ENCODE results near the gene CAPN1. TPM values are rescaled to one million over a fixed set of nuclear protein-coding genes. Genes with fewer than 3 reads are reported as not detected.

The CAPN1 gene
- total and polyA plus RNA-seq, 2 of the 13 experiments (the other 11 are each of a cell fraction or from before 2014, with no cell fraction given), result 57.3 to 82.6 TPM

DNA sequence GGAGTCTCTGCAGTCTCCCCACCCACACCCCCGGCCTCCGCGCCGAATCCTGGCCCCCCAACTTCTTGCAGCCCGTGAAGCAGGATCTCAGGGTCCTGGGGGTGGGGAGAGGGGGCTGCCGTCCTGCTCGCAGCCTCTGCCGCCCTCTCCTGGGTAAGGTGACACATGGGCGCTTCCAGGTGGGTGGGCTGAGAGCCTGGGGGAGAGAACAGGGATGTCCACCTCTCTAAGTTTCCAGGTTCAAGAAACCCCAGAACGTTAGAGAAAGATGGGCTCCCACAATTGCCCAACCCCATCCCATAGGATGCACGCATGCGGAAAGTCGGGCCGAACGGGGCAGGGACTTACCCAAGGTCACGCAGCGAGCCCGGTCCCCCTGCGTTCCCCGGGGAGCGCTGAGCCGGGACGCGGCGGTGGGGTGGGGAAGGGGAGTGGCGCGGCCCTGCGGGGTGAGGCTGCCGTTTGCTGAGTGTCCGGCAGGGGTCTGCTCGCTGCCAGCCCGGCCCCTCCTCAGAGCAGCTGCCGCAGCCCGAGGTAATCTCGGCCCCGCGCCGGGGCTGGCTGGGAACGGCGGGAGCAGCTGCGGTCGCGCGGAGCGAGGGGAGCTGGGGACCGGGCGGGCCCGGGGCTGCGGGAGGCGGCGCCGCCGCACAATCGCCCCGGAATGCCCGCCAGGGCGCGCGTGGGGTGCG is 705 bp upstream of the CAPN1 start (continued):
- TF ChIP-seq, protein P1, sequence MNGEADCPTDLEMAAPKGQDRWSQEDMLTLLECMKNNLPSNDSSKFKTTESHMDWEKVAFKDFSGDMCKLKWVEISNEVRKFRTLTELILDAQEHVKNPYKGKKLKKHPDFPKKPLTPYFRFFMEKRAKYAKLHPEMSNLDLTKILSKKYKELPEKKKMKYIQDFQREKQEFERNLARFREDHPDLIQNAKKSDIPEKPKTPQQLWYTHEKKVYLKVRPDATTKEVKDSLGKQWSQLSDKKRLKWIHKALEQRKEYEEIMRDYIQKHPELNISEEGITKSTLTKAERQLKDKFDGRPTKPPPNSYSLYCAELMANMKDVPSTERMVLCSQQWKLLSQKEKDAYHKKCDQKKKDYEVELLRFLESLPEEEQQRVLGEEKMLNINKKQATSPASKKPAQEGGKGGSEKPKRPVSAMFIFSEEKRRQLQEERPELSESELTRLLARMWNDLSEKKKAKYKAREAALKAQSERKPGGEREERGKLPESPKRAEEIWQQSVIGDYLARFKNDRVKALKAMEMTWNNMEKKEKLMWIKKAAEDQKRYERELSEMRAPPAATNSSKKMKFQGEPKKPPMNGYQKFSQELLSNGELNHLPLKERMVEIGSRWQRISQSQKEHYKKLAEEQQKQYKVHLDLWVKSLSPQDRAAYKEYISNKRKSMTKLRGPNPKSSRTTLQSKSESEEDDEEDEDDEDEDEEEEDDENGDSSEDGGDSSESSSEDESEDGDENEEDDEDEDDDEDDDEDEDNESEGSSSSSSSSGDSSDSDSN (CRISPR knock-in tag; IDR thresholded peaks at IDR 0.05), result peak; percentile 93
- TF ChIP-seq FOXC1 (CRISPR knock-in tag; IDR thresholded peaks at IDR 0.05; ENCODE audit: borderline replicate concordance) (peak; percentile 74; the same call in 1 of the 2 replicates), ZNF761 (CRISPR knock-in tag; conservative IDR thresholded peaks at IDR 0.05) (no peak; the same call in 1 of the 2 replicates), NR2C2 (CRISPR knock-in tag; IDR thresholded peaks at IDR 0.05; ENCODE audit: borderline replicate concordance) (peak; percentile 49; the same call in 1 of the 2 replicates), GATAD1 (CRISPR knock-in tag; IDR thresholded peaks at IDR 0.05) (peak; percentile 55)
- TF ChIP-seq, protein P2, sequence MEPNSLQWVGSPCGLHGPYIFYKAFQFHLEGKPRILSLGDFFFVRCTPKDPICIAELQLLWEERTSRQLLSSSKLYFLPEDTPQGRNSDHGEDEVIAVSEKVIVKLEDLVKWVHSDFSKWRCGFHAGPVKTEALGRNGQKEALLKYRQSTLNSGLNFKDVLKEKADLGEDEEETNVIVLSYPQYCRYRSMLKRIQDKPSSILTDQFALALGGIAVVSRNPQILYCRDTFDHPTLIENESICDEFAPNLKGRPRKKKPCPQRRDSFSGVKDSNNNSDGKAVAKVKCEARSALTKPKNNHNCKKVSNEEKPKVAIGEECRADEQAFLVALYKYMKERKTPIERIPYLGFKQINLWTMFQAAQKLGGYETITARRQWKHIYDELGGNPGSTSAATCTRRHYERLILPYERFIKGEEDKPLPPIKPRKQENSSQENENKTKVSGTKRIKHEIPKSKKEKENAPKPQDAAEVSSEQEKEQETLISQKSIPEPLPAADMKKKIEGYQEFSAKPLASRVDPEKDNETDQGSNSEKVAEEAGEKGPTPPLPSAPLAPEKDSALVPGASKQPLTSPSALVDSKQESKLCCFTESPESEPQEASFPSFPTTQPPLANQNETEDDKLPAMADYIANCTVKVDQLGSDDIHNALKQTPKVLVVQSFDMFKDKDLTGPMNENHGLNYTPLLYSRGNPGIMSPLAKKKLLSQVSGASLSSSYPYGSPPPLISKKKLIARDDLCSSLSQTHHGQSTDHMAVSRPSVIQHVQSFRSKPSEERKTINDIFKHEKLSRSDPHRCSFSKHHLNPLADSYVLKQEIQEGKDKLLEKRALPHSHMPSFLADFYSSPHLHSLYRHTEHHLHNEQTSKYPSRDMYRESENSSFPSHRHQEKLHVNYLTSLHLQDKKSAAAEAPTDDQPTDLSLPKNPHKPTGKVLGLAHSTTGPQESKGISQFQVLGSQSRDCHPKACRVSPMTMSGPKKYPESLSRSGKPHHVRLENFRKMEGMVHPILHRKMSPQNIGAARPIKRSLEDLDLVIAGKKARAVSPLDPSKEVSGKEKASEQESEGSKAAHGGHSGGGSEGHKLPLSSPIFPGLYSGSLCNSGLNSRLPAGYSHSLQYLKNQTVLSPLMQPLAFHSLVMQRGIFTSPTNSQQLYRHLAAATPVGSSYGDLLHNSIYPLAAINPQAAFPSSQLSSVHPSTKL (CRISPR knock-in tag; IDR thresholded peaks at IDR 0.05), result peak; percentile 63
- TF ChIP-seq, protein P3, sequence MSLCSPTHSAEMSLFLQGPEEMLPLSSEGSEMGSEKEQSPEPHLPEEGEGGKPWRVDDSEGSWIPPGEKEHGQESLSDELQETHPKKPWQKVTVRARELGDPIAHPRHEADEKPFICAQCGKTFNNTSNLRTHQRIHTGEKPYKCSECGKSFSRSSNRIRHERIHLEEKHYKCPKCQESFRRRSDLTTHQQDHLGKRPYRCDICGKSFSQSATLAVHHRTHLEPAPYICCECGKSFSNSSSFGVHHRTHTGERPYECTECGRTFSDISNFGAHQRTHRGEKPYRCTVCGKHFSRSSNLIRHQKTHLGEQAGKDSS (CRISPR knock-in tag; IDR thresholded peaks at IDR 0.05; ENCODE audit: borderline replicate concordance, low read depth), result peak; percentile 72; the same call in 1 of the 2 replicates
- TF ChIP-seq, protein P4, sequence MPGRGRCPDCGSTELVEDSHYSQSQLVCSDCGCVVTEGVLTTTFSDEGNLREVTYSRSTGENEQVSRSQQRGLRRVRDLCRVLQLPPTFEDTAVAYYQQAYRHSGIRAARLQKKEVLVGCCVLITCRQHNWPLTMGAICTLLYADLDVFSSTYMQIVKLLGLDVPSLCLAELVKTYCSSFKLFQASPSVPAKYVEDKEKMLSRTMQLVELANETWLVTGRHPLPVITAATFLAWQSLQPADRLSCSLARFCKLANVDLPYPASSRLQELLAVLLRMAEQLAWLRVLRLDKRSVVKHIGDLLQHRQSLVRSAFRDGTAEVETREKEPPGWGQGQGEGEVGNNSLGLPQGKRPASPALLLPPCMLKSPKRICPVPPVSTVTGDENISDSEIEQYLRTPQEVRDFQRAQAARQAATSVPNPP (CRISPR knock-in tag; IDR thresholded peaks at IDR 0.05), result 0 out of 2 replicates have a peak, but pooled peaks have one; percentile 34
- TF ChIP-seq, protein P5, sequence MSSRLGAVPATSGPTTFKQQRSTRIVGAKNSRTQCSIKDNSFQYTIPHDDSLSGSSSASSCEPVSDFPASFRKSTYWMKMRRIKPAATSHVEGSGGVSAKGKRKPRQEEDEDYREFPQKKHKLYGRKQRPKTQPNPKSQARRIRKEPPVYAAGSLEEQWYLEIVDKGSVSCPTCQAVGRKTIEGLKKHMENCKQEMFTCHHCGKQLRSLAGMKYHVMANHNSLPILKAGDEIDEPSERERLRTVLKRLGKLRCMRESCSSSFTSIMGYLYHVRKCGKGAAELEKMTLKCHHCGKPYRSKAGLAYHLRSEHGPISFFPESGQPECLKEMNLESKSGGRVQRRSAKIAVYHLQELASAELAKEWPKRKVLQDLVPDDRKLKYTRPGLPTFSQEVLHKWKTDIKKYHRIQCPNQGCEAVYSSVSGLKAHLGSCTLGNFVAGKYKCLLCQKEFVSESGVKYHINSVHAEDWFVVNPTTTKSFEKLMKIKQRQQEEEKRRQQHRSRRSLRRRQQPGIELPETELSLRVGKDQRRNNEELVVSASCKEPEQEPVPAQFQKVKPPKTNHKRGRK (CRISPR knock-in tag; IDR thresholded peaks at IDR 0.05), result 0 out of 2 replicates have a peak, but pooled peaks have one; percentile 47
- TF ChIP-seq, protein P6, sequence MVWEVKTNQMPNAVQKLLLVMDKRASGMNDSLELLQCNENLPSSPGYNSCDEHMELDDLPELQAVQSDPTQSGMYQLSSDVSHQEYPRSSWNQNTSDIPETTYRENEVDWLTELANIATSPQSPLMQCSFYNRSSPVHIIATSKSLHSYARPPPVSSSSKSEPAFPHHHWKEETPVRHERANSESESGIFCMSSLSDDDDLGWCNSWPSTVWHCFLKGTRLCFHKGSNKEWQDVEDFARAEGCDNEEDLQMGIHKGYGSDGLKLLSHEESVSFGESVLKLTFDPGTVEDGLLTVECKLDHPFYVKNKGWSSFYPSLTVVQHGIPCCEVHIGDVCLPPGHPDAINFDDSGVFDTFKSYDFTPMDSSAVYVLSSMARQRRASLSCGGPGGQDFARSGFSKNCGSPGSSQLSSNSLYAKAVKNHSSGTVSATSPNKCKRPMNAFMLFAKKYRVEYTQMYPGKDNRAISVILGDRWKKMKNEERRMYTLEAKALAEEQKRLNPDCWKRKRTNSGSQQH (CRISPR knock-in tag; IDR thresholded peaks at IDR 0.05; ENCODE audit: low read depth), result peak; percentile 76; the same call in 1 of the 2 replicates
